ENCODE data around the gene CRB3. TPM values are rescaled to one million over a fixed set of nuclear protein-coding genes. Genes with fewer than 3 reads are reported as not detected.

Gene CRB3
- total and polyA plus RNA-seq, 2 of the 13 experiments (the other 11 are each of a cell fraction or from before 2014, with no cell fraction given) = 10.6 to 25.6 TPM

GRCh38 chr19:6460099-6460884 is 3.8 kb upstream of the CRB3 start (continued):
- TF ChIP-seq SMAD1 (CRISPR knock-in tag; IDR thresholded peaks at IDR 0.05; ENCODE audit: borderline replicate concordance, low read depth) (peak; percentile 55; the same call in 1 of the 2 replicates), ZNF10 (CRISPR knock-in tag; IDR thresholded peaks at IDR 0.05; ENCODE audit: borderline replicate concordance, low read depth) (no peak), ZNF329 (CRISPR knock-in tag; IDR thresholded peaks at IDR 0.05; ENCODE audit: low read depth) (no peak), ZFY (CRISPR knock-in tag; IDR thresholded peaks at IDR 0.05) (peak; percentile 51; the same call in 1 of the 2 replicates), ZSCAN21 (CRISPR knock-in tag; IDR thresholded peaks at IDR 0.05; ENCODE audit: borderline replicate concordance) (no peak), TCF12 (IDR thresholded peaks at IDR 0.05) (no peak), TCF12 (CRISPR knock-in tag; IDR thresholded peaks at IDR 0.05) (no peak), SKI (IDR thresholded peaks at IDR 0.05; ENCODE audit: partially characterized antibody) (peak; percentile 48), ZNF770 (CRISPR knock-in tag; IDR thresholded peaks at IDR 0.05) (0 out of 2 replicates have a peak, but pooled peaks have one; percentile 40), ZNF17 (CRISPR knock-in tag; IDR thresholded peaks at IDR 0.05) (no peak), ZNF142 (CRISPR knock-in tag; IDR thresholded peaks at IDR 0.05) (peak; percentile 100), SKIL (CRISPR knock-in tag; IDR thresholded peaks at IDR 0.05; ENCODE audit: borderline replicate concordance) (no peak), ISL2 (CRISPR knock-in tag; IDR thresholded peaks at IDR 0.05) (0 out of 2 replicates have a peak, but pooled peaks have one; percentile 41), CSRNP1 (CRISPR knock-in tag; IDR thresholded peaks at IDR 0.05) (0 out of 2 replicates have a peak, but pooled peaks have one; percentile 61), ZNF607 (CRISPR knock-in tag; IDR thresholded peaks at IDR 0.05; ENCODE audit: borderline replicate concordance) (peak; percentile 78; the same call in 1 of the 2 replicates), ZNF230 (CRISPR knock-in tag; IDR thresholded peaks at IDR 0.05) (peak; percentile 76; the same call in 1 of the 2 replicates), ZBTB7B (CRISPR knock-in tag; IDR thresholded peaks at IDR 0.05) (peak; percentile 92)

Measured in HepG2 (cell line).